T47D (cell line): ENCODE measurements around the gene IQCF2.
A peak's percentile ranks its signal among the peaks of the same experiment; 100 is the strongest.
"Not testable (repeated sequence)": the region's sequence is repeated elsewhere in the genome, so short reads cannot be mapped to it uniquely, and the experiment has no call there.

Source experiments
- DNase-seq, 2 experiments: peaks; one replicate each; pipeline versions ENCODE4 v3.0.0 to v3.0.0-alpha.2; 2011 to 2012; ENCODE audit warnings: low read depth in 1 of 2, low spot score in 1 of 2
- JUND ChIP-seq: IDR thresholded peaks from 2 replicates; pipeline ENCODE4 v1.6.1; 2012; ENCODE audit warnings: low read depth
- in situ Hi-C: cut with HindIII; loops from 2 replicates; pipeline ENCODE4 v1.10.0; 2016; ENCODE audit warnings: low sequenced_read_pairs, low pct_unique_long_range_greater_than_20kb

The IQCF2 gene

DNA sequence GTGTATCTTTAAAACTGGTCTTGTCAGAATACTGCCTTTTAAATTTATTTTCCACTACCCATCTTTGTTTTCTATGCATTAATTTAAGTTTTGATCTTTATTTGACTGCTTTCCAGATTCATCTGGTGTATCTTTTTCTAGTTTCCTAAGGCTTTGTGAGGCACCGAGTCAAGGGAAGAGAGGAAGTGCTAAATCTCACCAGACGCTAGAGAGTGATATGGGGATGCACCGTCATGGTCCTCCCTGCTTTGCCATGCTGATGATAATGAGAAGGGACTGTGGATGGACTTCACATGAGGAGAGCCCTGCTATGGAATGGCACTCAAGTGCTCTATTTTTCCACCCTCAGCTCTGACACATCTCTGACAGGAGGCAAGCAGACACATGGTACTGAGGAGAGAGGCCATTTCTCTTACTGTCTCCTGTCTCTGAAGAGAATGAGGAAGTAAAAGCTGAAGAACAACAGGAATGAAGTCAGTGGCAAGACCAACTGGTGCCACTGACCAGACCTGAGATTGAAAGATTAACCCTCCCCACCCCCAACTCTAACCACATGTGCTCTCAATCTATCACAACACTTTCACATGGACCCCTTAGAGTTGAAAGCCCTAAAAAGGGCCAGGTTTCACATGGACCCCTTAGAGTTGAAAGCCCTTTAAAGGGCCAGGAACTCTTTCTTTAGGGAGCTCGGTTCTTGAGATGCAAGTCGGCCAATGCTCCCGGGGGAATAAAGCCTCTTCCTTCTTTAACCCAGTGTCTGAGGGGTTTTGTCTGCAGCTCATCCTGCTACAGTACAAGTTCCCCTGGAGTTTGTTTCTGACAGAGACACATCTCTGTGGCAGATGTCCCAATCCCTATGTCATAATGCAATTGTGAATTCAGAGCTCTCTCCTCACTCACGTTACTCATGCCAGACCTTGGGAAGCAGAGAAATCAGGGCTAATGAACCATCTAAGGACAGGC is at the start of gene IQCF2:
Gene IQCF2, plus strand, starts transcription at position 913 of the 963 bp plus-strand sequence. CDS start 52 bp downstream, outside the sequence.
- TF ChIP-seq JUND = no peak
- in situ Hi-C loops = no loop called here
- no peak for DNase-seq

- in situ Hi-C loops = no loop called here
- DNase-seq = no peak
Observed at GRCh38 chr3:51813539-51813938, 47.9 kb upstream of the IQCF2 start.

DNA sequence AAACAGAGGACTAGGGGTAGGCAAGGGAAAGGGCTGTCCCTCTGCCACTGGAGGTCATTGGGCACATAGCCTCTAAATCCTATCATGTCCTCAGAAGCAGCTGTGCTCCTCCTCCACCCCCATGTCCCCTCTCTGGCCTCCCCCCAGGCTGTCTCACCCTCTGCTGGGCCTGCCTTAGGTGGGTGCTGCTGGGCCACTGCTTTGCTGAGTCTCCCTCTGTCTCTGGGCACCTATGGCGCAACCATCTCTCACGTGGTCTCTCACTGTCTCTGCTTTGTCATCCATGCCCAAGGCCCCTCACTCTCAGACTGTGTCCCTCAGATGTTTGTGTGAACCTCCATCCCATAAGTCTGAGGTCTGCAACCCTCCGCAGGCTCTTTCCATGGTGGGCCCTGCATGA is 47.4 kb upstream of the IQCF2 start:
- in situ Hi-C loops = no loop called here
- no peak for DNase-seq
- TF ChIP-seq JUND = no peak

More at GRCh38 chr3:51813539-51813938, 47.9 kb upstream of the IQCF2 start:
- no peak for TF ChIP-seq JUND

DNA sequence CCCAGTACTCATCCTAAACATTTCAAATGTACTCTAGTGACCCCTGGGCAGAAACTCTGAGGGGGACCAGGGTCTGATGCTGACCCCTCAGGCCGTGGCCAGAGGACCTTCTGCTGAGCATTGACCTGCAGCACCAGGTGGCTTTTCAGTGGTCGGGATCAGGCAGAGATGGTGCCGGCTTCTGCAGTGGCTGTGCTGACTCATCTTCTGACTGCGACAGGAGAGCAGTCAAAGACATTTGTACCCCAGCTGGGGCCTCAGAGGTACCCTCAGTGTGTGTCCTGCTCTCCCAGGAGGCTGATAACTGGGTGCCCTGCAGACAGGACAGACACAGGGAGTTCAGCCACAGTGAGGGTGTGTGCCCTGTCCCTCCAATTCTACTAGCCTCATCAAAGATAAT is 45.8 kb upstream of the IQCF2 start:
- in situ Hi-C loops = no loop called here
- no peak for DNase-seq
- TF ChIP-seq JUND = no peak

- in situ Hi-C loops = no loop called here
- no peak for TF ChIP-seq JUND
- DNase-seq = no peak
Observed at GRCh38 chr3:51816723-51817122, 44.7 kb upstream of the IQCF2 start.

DNA sequence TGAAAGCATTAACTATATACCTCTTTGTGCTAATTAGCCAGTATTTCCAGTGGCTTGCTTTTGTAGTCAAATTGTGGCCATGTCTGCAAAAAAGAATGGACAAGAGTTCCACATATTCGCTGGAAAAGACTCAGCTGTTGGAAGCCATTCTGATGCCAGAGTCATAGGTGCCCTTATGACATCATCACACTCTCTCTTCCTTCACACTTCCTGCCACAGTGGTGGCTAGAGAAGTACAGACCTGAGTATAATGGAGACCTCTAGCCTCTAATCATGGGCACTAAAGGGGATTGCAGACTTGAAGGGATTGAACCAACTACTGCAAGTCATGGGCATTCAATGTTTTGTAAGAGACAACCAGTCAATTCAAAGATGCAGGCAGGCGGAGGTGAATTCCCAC is 44.0 kb upstream of the IQCF2 start:
- no peak for DNase-seq
- no peak for TF ChIP-seq JUND
- in situ Hi-C loops = no loop called here

DNA sequence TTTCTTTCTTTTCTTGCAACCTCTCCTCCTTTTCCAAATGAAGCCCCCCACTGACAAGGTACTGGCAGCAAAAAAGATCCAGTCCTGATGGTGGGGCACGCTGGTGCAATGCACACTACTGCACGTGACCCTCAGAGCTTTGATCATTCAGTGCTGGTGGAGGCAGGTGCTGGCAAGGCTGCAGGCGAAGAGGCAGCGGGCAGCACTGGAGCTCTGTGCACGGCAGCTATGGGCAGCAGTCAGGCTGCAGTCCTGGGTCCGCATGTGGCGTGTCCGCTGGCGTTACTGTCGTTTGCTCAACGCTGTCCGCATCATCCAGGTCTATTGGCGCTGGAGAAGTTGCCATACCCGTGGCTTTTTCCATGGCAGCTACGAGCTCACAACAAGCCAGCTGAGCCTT is 42.3 kb upstream of the IQCF2 start:
- in situ Hi-C loops = no loop called here
- TF ChIP-seq JUND = no peak
- no peak for DNase-seq

GRCh38 chr3:51819709-51820406 is 41.6 kb upstream of the IQCF2 start:
- in situ Hi-C loops = no loop called here
- no peak for TF ChIP-seq JUND
- DNase-seq = peak in 1 of 2 experiments; percentile 12

DNA sequence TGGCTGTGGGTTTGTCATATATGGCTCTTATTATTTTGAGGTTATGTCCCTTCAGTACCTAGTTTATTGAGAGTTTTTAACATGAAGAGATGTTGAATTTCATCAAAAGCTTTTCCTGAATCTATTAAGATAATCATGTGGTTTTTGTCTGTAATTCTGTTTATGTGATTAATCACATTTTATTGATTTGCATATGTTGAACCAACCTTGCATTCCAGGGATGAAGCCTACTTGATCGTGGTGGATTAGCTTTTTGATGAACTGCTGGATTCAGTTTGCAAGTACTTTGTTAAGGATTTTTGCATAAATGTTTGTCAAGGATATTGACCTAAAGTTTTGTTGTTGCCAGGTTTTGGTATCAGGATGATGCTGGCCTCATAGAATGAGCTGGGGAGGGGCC is 33.1 kb upstream of the IQCF2 start:
- DNase-seq = no peak
- in situ Hi-C loops = no loop called here
- TF ChIP-seq JUND = no peak

- TF ChIP-seq JUND = no peak
- in situ Hi-C loops = no loop called here
Observed at GRCh38 chr3:51830345-51830744, 31.1 kb upstream of the IQCF2 start.

DNA sequence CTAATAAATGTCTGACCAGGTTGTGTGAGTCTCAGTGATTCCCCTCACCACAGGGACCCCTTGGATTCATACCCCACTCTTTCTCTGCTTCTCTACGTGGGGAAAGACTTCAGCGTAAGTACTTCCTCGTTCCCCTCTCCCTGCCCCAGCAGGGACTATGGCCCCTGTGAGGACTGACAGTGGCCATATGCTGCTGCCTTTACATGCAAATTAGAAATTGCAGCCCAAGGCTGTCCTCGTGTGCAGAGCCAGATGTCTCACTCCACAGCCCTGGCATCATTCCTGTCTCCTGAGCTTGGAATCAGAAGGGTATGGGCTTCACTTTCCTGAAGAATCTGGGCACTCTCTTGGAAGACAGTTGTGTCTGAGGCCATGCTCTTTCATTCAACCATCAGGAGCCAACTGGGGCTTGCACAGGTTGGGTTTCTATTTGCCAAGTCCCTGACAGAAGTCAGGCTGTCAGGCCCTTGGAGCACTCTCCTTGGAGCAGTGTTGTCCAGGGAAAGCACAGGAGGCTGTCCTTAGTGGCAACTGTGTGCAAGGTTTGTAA is 30.5 kb upstream of the IQCF2 start:
- TF ChIP-seq JUND = no peak
- DNase-seq = no peak
- in situ Hi-C loops = no loop called here

More at GRCh38 chr3:51830345-51830744, 31.1 kb upstream of the IQCF2 start:
- no peak for DNase-seq

GRCh38 chr3:51836606-51837005 is 24.8 kb upstream of the IQCF2 start:
- TF ChIP-seq JUND = no peak
- no peak for DNase-seq
- in situ Hi-C loops = no loop called here

DNA sequence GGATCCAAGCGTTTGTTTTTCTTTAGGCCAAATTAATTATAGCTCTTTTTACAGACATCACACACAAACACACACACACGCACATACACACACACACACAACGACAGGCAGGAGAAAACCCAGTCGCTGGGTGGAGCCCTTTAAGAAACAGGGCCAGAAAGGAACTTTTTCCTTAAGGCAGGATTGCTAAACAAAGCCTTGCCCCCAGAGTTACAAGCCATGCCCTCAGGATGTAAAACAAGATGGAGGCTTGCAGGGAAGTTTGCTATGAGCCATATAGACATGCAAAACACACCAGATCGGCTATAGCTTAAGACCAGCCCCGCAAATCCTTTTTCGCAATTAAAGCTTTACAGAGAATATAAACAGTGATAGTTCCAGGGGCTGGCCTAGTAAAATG is 16.3 kb upstream of the IQCF2 start:
- in situ Hi-C loops = no loop called here
- DNase-seq = no peak
- no peak for TF ChIP-seq JUND

DNA sequence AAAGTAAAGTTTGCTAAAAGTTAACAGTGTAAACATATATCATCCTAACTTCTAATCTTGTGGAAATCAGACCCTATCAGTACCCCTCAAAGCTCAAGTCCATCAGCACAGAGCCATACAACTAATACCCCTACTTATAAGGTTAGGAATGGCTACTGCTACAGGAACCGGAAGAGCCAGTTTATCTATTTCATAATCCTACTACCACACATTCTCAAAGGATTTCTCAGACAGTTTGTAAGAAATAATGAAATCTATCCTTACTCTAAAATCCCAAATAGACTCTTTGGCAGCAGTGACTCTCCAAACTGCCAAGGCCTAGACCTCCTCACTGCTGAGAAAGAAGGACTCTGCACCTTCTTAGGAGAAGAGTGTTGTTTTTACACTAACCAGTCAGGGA is 6.0 kb upstream of the IQCF2 start:
- in situ Hi-C loops, DNase-seq: not testable (repeated sequence)
